IMR-90 (cell line): ENCODE data around the gene IQSEC3. TPM values are rescaled to one million over a fixed set of nuclear protein-coding genes. Genes with fewer than 3 reads are reported as not detected.

Source experiments
- ATAC-seq: fragments of 200-7000 bp; cut with Tn5 transposase; 2 replicates; pipeline ENCODE4 v1.9.1; 2020; ENCODE audit warnings: low read depth, mild to moderate bottlenecking, moderate library complexity
- BruUV-seq: library from RNA; stranded (reverse); fragments of 400-500 nt; replicated peaks from 2 replicates; lab custom pipeline; 2021; lab: Mats Ljungman, UMichigan
- CTCF ChIA-PET: fragments of 300-600 bp; formaldehyde crosslinking; extraction: SDS; loops from one replicate; lab custom pipeline; 2021; ENCODE audit warnings: antibody characterized with exemption; lab: Yijun Ruan, JAX
- POLR2A ChIA-PET: fragments of 300-600 bp; sonication (Branson Sonifier 250); formaldehyde crosslinking; loops from one replicate; lab custom pipeline; 2022; ENCODE audit warnings: antibody characterized with exemption; ENCODE audit not compliant: unreplicated experiment; lab: Charles Lee
- DNase-seq: peaks from one replicate; pipeline ENCODE4 v3.0.0; 2013
- H2AFZ ChIP-seq: replicated peaks from 2 replicates; pipeline ENCODE3; 2013; ENCODE audit warnings: low read length, mild to moderate bottlenecking; ENCODE audit not compliant: poor library complexity
- H2AK5ac ChIP-seq: 2 replicates; pipeline ENCODE4 v1.6.1; 2013; ENCODE audit warnings: low read depth, low read length, inconsistent platforms
- H2AK9ac ChIP-seq: replicated peaks from 2 replicates; pipeline ENCODE3; 2013; ENCODE audit warnings: mild to moderate bottlenecking, low read depth, low read length, moderate library complexity; ENCODE audit not compliant: poor library complexity
- H2BK120ac ChIP-seq: 2 replicates; pipeline ENCODE4 v1.6.1; 2013; ENCODE audit warnings: low read depth, low read length, inconsistent platforms
- H2BK15ac ChIP-seq: 3 replicates; pipeline ENCODE4 v1.6.1; 2013; ENCODE audit warnings: low read depth, low read length, inconsistent platforms
- H2BK20ac ChIP-seq: 2 replicates; pipeline ENCODE4 v1.6.1; 2013; ENCODE audit warnings: low read depth, mild to moderate bottlenecking, inconsistent platforms, low read length, moderate library complexity
- H2BK5ac ChIP-seq: 2 replicates; pipeline ENCODE4 v1.6.1; 2013; ENCODE audit warnings: mild to moderate bottlenecking, low read depth, low read length, inconsistent platforms; ENCODE audit not compliant: poor library complexity, severe bottlenecking
- H3K14ac ChIP-seq: replicated peaks from 2 replicates; pipeline ENCODE4 v1.6.1; 2013; ENCODE audit warnings: low read depth, low read length, inconsistent platforms
- H3K18ac ChIP-seq: 2 replicates; pipeline ENCODE4 v1.6.1; 2013; ENCODE audit warnings: low read depth, low read length, control low read depth
- H3K23ac ChIP-seq: 2 replicates; pipeline ENCODE4 v1.6.1; 2013; ENCODE audit warnings: low read depth, low read length, inconsistent platforms
- H3K27ac ChIP-seq: 2 replicates; pipeline ENCODE4 v1.5.1; 2013; ENCODE audit warnings: mild to moderate bottlenecking, control low read depth, low read length; ENCODE audit not compliant: insufficient read depth
- H3K27me3 ChIP-seq: 2 replicates; pipeline ENCODE4 v1.6.1; 2013; ENCODE audit warnings: low read length; ENCODE audit not compliant: control insufficient read depth, insufficient read depth
- H3K36me3 ChIP-seq: 2 replicates; pipeline ENCODE4 v1.6.1; 2013; ENCODE audit warnings: low read length, mixed read lengths; ENCODE audit not compliant: control insufficient read depth, insufficient read depth
- H3K4ac ChIP-seq: 2 replicates; pipeline ENCODE4 v1.6.1; 2013; ENCODE audit warnings: low read depth, low read length, inconsistent platforms
- H3K4me1 ChIP-seq: 2 replicates; pipeline ENCODE4 v1.6.1; 2013; ENCODE audit warnings: low read length, mixed read lengths; ENCODE audit not compliant: control insufficient read depth, insufficient read depth
- H3K4me2 ChIP-seq: 2 replicates; pipeline ENCODE4 v1.6.1; 2013; ENCODE audit warnings: low read depth, mild to moderate bottlenecking, control low read depth, low read length, moderate library complexity
- H3K4me3 ChIP-seq: 2 replicates; pipeline ENCODE4 v1.5.1; 2013; ENCODE audit warnings: low read depth, mild to moderate bottlenecking, control low read depth, low read length, moderate library complexity; ENCODE audit not compliant: insufficient read depth
- H3K56ac ChIP-seq: 2 replicates; pipeline ENCODE4 v1.6.1; 2013; ENCODE audit warnings: low read length, inconsistent platforms; ENCODE audit not compliant: insufficient read depth; ENCODE audit errors: extremely low read depth
- H3K79me1 ChIP-seq, 2 experiments: 2 replicates each; pipeline ENCODE4 v1.6.1; 2013; ENCODE audit warnings: low read length in 2 of 2, inconsistent platforms in 1 of 2, low read depth in 1 of 2
- H3K9ac ChIP-seq: 2 replicates; pipeline ENCODE4 v1.6.1; 2013; ENCODE audit warnings: low read depth, low read length, control low read depth
- H3K9me1 ChIP-seq: 2 replicates; pipeline ENCODE4 v1.6.1; 2013; ENCODE audit warnings: low read length, inconsistent platforms; ENCODE audit not compliant: insufficient read depth
- H3K9me3 ChIP-seq: 2 replicates; pipeline ENCODE4 v1.6.1; 2013; ENCODE audit warnings: low read length; ENCODE audit not compliant: control insufficient read depth, insufficient read depth
- H4K20me1 ChIP-seq: 2 replicates; pipeline ENCODE4 v1.6.1; 2013; ENCODE audit warnings: low read length, inconsistent platforms; ENCODE audit not compliant: insufficient read depth
- H4K5ac ChIP-seq: 2 replicates; pipeline ENCODE4 v1.6.1; 2013; ENCODE audit warnings: mild to moderate bottlenecking, low read depth, low read length, control low read depth
- H4K8ac ChIP-seq, 2 experiments: 2 replicates each; pipeline ENCODE4 v1.6.1; 2013; ENCODE audit warnings: low read depth in 2 of 2, low read length in 2 of 2, control low read depth in 1 of 2, inconsistent platforms in 1 of 2
- H4K91ac ChIP-seq: 2 replicates; pipeline ENCODE4 v1.6.1; 2013; ENCODE audit warnings: low read depth, low read length, inconsistent platforms; ENCODE audit not compliant: insufficient read depth
- BHLHE40 ChIP-seq: fragments of 150-350 bp; IDR thresholded peaks from 2 replicates; pipeline ENCODE4 v1.6.1; 2016; ENCODE audit warnings: mild to moderate bottlenecking, low read depth, low read length
- CEBPB ChIP-seq: IDR thresholded peaks from 2 replicates; pipeline ENCODE4 v1.6.1; 2012; ENCODE audit warnings: low read depth, low read length, improper control_type of control experiment
- CHD1 ChIP-seq: IDR thresholded peaks from 2 replicates; pipeline ENCODE4 v1.6.1; 2012; ENCODE audit warnings: low read depth, low read length, improper control_type of control experiment
- CTCF ChIP-seq: conservative IDR thresholded peaks from 2 replicates; pipeline ENCODE4 v1.5.1; 2012; ENCODE audit warnings: mild to moderate bottlenecking, low read depth, low read length, improper control_type of control experiment
- ELK1 ChIP-seq: fragments of 150-350 bp; IDR thresholded peaks from 2 replicates; pipeline ENCODE4 v1.6.1; 2016; ENCODE audit warnings: low read depth, mild to moderate bottlenecking, low read length, moderate library complexity, borderline replicate concordance
- FOS ChIP-seq: fragments of 150-350 bp; IDR thresholded peaks from 2 replicates; pipeline ENCODE4 v1.6.1; 2016; ENCODE audit warnings: low read depth, low read length
- MAFK ChIP-seq: IDR thresholded peaks from 2 replicates; pipeline ENCODE4 v1.6.1; 2012; ENCODE audit warnings: low read depth, low read length, improper control_type of control experiment
- MAZ ChIP-seq: IDR thresholded peaks from 2 replicates; pipeline ENCODE4 v1.6.1; 2012; ENCODE audit warnings: low read depth, mild to moderate bottlenecking, low read length, improper control_type of control experiment, moderate library complexity, borderline replicate concordance
- MXI1 ChIP-seq: IDR thresholded peaks from 2 replicates; pipeline ENCODE4 v1.6.1; 2012; ENCODE audit warnings: low read depth, mild to moderate bottlenecking, low read length, moderate library complexity, borderline replicate concordance
- NFE2L2 ChIP-seq: fragments of 150-350 bp; IDR thresholded peaks from 2 replicates; pipeline ENCODE4 v1.6.1; 2016; ENCODE audit warnings: low read depth, mild to moderate bottlenecking, low read length
- RAD21 ChIP-seq: IDR thresholded peaks from 2 replicates; pipeline ENCODE4 v1.6.1; 2012; ENCODE audit warnings: low read length, improper control_type of control experiment
- RFX5 ChIP-seq: IDR thresholded peaks from 2 replicates; pipeline ENCODE4 v1.8.0; 2012; ENCODE audit warnings: low read depth, mild to moderate bottlenecking, low read length, moderate library complexity
- SMC3 ChIP-seq: fragments of 150-350 bp; IDR thresholded peaks from 2 replicates; pipeline ENCODE4 v1.6.1; 2016; ENCODE audit warnings: low read depth, mild to moderate bottlenecking, antibody characterized with exemption, low read length, moderate library complexity
- USF2 ChIP-seq: fragments of 150-350 bp; IDR thresholded peaks from 2 replicates; pipeline ENCODE4 v1.6.1; 2017; ENCODE audit warnings: mild to moderate bottlenecking, antibody characterized with exemption, low read length, low read depth
- WGBS, 2 experiments: methylation state at CpG; one replicate each; pipeline versions ENCODE4 v1.1.5 to v1.1.7; 2013; ENCODE audit warnings: missing lambda C conversion rate in 2 of 2; ENCODE audit not compliant: insufficient read length in 1 of 2; ENCODE audit errors: extremely low coverage in 2 of 2; 5-methylcytosine and 5-hydroxymethylcytosine counted together
- dilution Hi-C: fragments of 300-500 bp; cut with HindIII; formaldehyde crosslinking; loops from one replicate; pipeline ENCODE4 v1.14.3; 2018; ENCODE audit warnings: low sequenced_read_pairs; ENCODE audit not compliant: unreplicated experiment
- in situ Hi-C: fragments of 300-500 bp; cut with MboI; formaldehyde crosslinking; loops from 3 replicates; pipeline ENCODE4 v1.14.3; 2019; ENCODE audit warnings: low sequenced_read_pairs, inconsistent platforms, mixed read lengths
- intact Hi-C: fragments of 100-400 bp; cut with micrococcal nuclease; formaldehyde crosslinking; loops from 2 replicates; pipeline ENCODE4 v1.10.0; 2022
- polyA plus RNA-seq, 3 experiments: library from polyadenylated mRNA; depleted of rRNA; stranded (reverse); fragments of >200 nt; gene quantifications; 2 replicates each; pipeline ENCODE4 v1.2.3, GENCODE V29; 2012; ENCODE audit warnings: low replicate concordance in 1 of 3
- total RNA-seq: library from RNA; depleted of rRNA; stranded (reverse); fragments of >200 nt; gene quantifications from 2 replicates; pipeline ENCODE4 v1.2.3, GENCODE V29; 2012

The IQSEC3 gene
- total and polyA plus RNA-seq, 2 of the 4 experiments (the other 2 are of a cell fraction): 0.10 TPM; not detected in 1

GRCh38 chr12:130519-130918 is 64.0 kb downstream of the IQSEC3 start:
- Histone ChIP-seq H2AK5ac (no peak overlapping the region), H2BK5ac (no peak overlapping the region), H3K79me1 (no peaks in the 10 kb centered on the region), H3K27me3 (peaks cover 65% of the 10 kb centered on the region), H3K14ac (no peak overlapping the region), H3K4ac (no peak overlapping the region), H3K4me3 (no peak overlapping the region), H3K9me1 (no peaks in the 10 kb centered on the region), H3K9ac (no peak overlapping the region), H2BK15ac (no peak overlapping the region), H3K23ac (no peak overlapping the region), H4K91ac (no peak overlapping the region), H2BK20ac (no peak overlapping the region), H4K20me1 (no peaks in the 10 kb centered on the region), H3K27ac (no peak overlapping the region), H3K4me2 (no peak overlapping the region), H4K5ac (no peak overlapping the region), H4K8ac (no peak overlapping the region), H2BK120ac (no peak overlapping the region), H3K18ac (no peak overlapping the region), H3K4me1 (no peaks in the 10 kb centered on the region), H3K9me3 (no peaks in the 10 kb centered on the region), H3K36me3 (no peaks in the 10 kb centered on the region), H2AK9ac (no peak overlapping the region), H3K56ac (no peak overlapping the region), H2AFZ (no peak overlapping the region)
- intact Hi-C loops: no loop called here
- CTCF ChIA-PET: no interaction called here
- DNase-seq (no peak), ATAC-seq (no peak)
- dilution Hi-C loops: no loop called here
- BruUV-seq: no TSS peak
- TF ChIP-seq RFX5 (no peak), RAD21 (no peak), BHLHE40 (no peak), FOS (no peak), CTCF (no peak), NFE2L2 (no peak), SMC3 (no peak), CEBPB (no peak), MAFK (no peak), USF2 (no peak), MXI1 (no peak), CHD1 (no peak), MAZ (no peak), ELK1 (no peak)
- POLR2A ChIA-PET: no interaction called here
- 81% methylated on average over 3 of the region's 5 CpGs; no CpG with 5 or more reads in 1 of the 2 experiments for WGBS, 2 experiments
- in situ Hi-C loops: no loop called here
